Upper lobe of right lung (tissue), 1 donor: ENCODE results near the gene RFC3. TPM values are rescaled to one million over a fixed set of nuclear protein-coding genes. Genes with fewer than 3 reads are reported as not detected.
"Not testable (repeated sequence)": the region's sequence is repeated elsewhere in the genome, so short reads cannot be mapped to it uniquely, and the experiment has no call there.

Source experiments
- ATAC-seq: fragments of 200-7000 bp; cut with Tn5 transposase; one replicate; pipeline ENCODE4 v1.9.1; 2020; ENCODE audit warnings: mild to moderate bottlenecking, moderate library complexity
- DNase-seq: peaks from one replicate; pipeline ENCODE4 v3.0.0-alpha.2; 2020
- H3K27ac ChIP-seq: fragments of 200-600 bp; one replicate; pipeline ENCODE4 v1.8.0; 2022
- H3K27me3 ChIP-seq: fragments of 200-600 bp; one replicate; pipeline ENCODE4 v1.8.0; 2022; ENCODE audit warnings: mild to moderate bottlenecking
- H3K36me3 ChIP-seq: fragments of 200-600 bp; one replicate; pipeline ENCODE4 v1.8.0; 2022
- H3K4me1 ChIP-seq: fragments of 200-600 bp; one replicate; pipeline ENCODE4 v1.8.0; 2022
- H3K4me3 ChIP-seq: fragments of 200-600 bp; one replicate; pipeline ENCODE4 v1.8.0; 2022; ENCODE audit warnings: mild to moderate bottlenecking
- H3K9me3 ChIP-seq: fragments of 200-600 bp; one replicate; pipeline ENCODE4 v1.8.0; 2022
- intact Hi-C: fragments of 100-400 bp; cut with DNase I; formaldehyde crosslinking; loops from one replicate; pipeline ENCODE4 v1.11.0; 2022
- total RNA-seq: library from RNA; stranded (reverse); fragmentation: NEBNext Ultra II Directional; extraction: Animal tissue kit (Norgen Biotek cat#: 25700); gene quantifications from one replicate; pipeline ENCODE4 v1.2.1, GENCODE V29; 2021
- TF ChIP-seq, protein P1 (sequence below): fragments of 200-600 bp; IDR thresholded peaks from one replicate; pipeline ENCODE4 v1.8.0; 2022; ENCODE audit warnings: antibody characterized with exemption
- donor health status: DM: no; HTN: yes; CAD: no; lungs with severe emphysema.

RFC3 gene
- total RNA-seq, 1 donor from 2014 or later: 7.4 TPM

DNA sequence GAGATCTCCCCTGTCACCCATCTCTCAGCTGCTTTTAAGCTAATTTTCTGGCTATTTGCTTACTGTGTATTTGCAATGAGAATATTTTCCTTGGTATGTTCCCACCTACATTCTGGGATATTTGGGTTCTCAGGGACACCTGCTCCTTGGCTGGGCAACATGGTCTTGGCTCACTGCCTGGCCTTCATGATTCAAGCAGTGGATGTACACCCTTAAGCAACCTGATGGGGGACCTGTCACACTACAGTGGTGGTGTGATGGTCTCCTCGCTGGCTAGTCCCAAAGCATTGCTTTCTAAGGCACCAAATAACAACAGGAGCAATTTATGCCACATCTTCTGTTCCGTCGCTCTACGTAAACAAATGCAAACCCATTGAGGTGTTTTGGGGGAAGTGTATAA, 35.3 kb upstream of the RFC3 start:
- no peak for DNase-seq
- Histone ChIP-seq H3K36me3 (no peaks in the 10 kb centered on the region), H3K27me3 (no peaks in the 10 kb centered on the region), H3K4me3 (no peak overlapping the region), H3K4me1 (peaks cover 4% of the 10 kb centered on the region), H3K27ac (no peak overlapping the region), H3K9me3 (no peaks in the 10 kb centered on the region)
- no peak for ATAC-seq
- intact Hi-C loops: no loop called here
- TF ChIP-seq, protein P1, sequence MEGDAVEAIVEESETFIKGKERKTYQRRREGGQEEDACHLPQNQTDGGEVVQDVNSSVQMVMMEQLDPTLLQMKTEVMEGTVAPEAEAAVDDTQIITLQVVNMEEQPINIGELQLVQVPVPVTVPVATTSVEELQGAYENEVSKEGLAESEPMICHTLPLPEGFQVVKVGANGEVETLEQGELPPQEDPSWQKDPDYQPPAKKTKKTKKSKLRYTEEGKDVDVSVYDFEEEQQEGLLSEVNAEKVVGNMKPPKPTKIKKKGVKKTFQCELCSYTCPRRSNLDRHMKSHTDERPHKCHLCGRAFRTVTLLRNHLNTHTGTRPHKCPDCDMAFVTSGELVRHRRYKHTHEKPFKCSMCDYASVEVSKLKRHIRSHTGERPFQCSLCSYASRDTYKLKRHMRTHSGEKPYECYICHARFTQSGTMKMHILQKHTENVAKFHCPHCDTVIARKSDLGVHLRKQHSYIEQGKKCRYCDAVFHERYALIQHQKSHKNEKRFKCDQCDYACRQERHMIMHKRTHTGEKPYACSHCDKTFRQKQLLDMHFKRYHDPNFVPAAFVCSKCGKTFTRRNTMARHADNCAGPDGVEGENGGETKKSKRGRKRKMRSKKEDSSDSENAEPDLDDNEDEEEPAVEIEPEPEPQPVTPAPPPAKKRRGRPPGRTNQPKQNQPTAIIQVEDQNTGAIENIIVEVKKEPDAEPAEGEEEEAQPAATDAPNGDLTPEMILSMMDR: no peak

DNA sequence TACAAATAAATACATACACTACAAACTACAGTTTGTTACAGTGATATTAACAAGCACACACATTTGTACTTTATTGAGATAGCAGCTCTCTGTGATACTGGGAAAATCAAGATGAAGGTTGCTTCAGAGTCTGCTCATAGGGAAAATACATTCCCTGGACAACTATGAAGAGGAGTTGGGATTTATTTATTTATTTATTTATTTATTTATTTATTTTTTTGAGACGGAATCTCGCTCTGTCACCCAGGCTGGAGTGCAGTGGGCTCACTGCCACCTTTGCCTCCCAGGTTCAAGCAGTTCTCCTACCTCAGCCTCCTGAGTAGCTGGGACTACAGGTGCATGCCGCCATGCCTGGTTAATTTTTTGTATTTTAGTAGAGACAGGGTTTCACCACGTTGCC, 34.7 kb upstream of the RFC3 start:
- H3K27ac ChIP-seq, H3K9me3 ChIP-seq, DNase-seq, H3K27me3 ChIP-seq, H3K4me3 ChIP-seq, intact Hi-C loops, H3K4me1 ChIP-seq, ATAC-seq, H3K36me3 ChIP-seq: not testable (repeated sequence)

DNA sequence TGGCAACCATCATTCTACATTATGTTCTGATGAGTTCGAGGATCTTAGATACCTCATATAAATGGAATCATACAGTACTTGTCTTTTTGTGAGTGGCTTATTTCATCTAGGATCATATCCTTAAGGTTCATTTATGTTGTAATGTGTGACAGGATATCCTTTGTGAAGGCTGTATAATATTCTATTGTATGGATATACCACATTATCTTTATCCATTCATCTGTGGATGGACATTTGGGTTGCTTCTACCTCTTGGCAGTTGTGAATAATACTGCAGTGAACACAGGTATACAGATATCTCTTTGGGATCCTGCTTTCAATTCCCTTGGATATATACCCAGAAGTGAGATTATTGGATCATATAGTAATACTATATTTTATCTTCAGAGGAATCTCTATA, 33.2 kb upstream of the RFC3 start:
- no peaks in the 10 kb centered on the region for H3K9me3 ChIP-seq
- no peak for ATAC-seq
- no peaks in the 10 kb centered on the region for H3K36me3 ChIP-seq
- TF ChIP-seq, protein P1: no peak
- DNase-seq: no peak
- intact Hi-C loops: no loop called here
- no peak overlapping the region for H3K27ac ChIP-seq
- H3K4me3 ChIP-seq: no peak overlapping the region
- H3K4me1 ChIP-seq: peaks cover 4% of the 10 kb centered on the region
- no peaks in the 10 kb centered on the region for H3K27me3 ChIP-seq

DNA sequence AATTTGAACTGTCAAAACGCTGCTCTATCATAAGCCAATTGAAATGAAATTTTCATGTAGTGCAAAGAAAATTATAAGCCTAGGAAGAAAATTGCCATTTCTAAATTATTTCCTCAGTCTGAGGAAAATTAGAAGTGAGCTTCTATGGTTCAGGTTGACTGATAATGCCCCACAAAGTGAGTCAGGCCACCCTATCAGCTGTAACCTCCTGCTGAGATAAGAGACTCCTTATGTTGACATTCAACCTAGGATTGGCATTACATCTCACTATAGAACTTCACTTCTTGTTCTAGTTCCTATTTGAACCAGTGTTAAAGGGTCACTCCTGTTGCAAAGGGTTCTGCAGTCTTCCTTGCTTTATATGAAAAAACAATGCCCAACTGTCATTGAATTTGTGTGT, 32.6 kb upstream of the RFC3 start:
- Histone ChIP-seq H3K36me3 (no peaks in the 10 kb centered on the region), H3K4me1 (peaks cover 4% of the 10 kb centered on the region), H3K9me3 (no peaks in the 10 kb centered on the region), H3K4me3 (no peak overlapping the region), H3K27me3 (no peaks in the 10 kb centered on the region), H3K27ac (no peak overlapping the region)
- intact Hi-C loops: no loop called here
- TF ChIP-seq, protein P1: no peak
- ATAC-seq: no peak
- no peak for DNase-seq

DNA sequence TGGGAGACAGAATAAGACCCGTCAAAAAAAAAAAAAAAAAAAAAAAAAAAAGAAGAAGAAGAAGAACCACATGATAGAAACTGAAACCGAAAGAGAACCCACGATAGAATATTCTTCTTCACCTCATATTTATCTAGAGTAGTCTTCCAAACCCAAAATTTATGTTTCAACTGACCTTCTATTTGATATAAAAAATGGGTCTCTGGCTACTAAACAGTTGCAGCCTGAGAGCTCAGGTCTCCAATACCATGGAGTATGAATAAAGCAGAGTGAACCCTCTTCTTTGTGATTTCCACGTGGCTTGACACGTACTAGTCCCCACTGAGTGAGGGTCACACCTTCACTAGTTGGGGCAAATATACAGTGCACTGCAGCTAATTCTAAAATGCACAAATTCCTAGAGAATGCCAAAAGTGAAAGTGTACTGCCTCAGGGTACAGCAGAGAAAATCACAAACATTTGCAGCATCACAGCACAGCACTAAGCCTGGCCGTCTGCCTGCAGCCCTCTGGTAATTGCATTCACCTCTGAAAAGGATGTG, 30.8 kb upstream of the RFC3 start:
- ATAC-seq (peak; percentile 38), DNase-seq (no peak)
- H3K27ac ChIP-seq: no peak overlapping the region
- H3K36me3 ChIP-seq: no peaks in the 10 kb centered on the region
- TF ChIP-seq, protein P1: no peak
- H3K9me3 ChIP-seq: no peaks in the 10 kb centered on the region
- H3K4me3 ChIP-seq: peak overlapping the region; percentile 45
- H3K27me3 ChIP-seq: no peaks in the 10 kb centered on the region
- intact Hi-C loops: no loop called here
- H3K4me1 ChIP-seq: peaks cover 4% of the 10 kb centered on the region

DNA sequence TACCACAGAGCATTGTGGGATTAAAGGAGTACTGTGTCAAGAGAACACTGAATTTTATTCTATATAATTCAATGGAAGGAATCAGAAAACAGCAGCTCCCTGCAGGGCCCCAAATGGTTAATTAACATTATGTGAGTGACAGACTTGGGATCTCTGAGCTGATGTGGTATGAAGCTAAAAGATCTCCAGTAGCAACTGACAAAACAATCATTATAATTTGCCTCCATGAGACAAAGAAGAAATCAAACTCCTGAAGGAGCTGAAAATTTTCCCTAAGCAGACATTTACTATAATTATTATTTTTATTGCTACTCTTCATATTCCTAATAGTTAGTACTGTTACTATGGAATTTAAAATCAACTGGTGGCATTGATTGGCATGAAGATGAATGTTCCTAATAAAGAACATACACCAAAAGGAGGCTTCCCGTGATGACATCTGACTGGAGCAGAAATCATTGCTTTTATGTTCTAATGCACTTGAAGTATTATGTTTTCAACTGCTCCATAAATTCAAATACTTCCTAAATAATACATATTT, 28.8 kb upstream of the RFC3 start:
- intact Hi-C loops: no loop called here
- TF ChIP-seq, protein P1: no peak
- Histone ChIP-seq H3K27ac (no peak overlapping the region), H3K36me3 (no peaks in the 10 kb centered on the region), H3K27me3 (no peaks in the 10 kb centered on the region), H3K4me3 (no peak overlapping the region), H3K9me3 (no peaks in the 10 kb centered on the region), H3K4me1 (peaks cover 4% of the 10 kb centered on the region)
- ATAC-seq (no peak), DNase-seq (no peak)
